GM18520 (cell line): ENCODE data around the gene ZNF616.
"Not testable (repeated sequence)": the region's sequence is repeated elsewhere in the genome, so short reads cannot be mapped to it uniquely, and the experiment has no call there.

Experiments used
- ATAC-seq: cut with Tn5 transposase; IDR thresholded peaks from one replicate; pipeline ENCODE4 v1.9.1; 2021; ENCODE audit not compliant: unreplicated experiment

Gene ZNF616

GRCh38 chr19:52110780-52111179 lies 29.0 kb downstream of the ZNF616 start:
- ATAC-seq = no peak

- no peak for ATAC-seq
Observed at GRCh38 chr19:52102782-52103181, 37.0 kb downstream of the ZNF616 start.

- ATAC-seq = no peak
Observed at GRCh38 chr19:52101866-52102562, 37.7 kb downstream of the ZNF616 start.

GRCh38 chr19:52099497-52100138 lies 40.1 kb downstream of the ZNF616 start:
- ATAC-seq = no peak

- ATAC-seq = not testable (repeated sequence)
Observed at GRCh38 chr19:52096416-52096815, 43.3 kb downstream of the ZNF616 start.

DNA sequence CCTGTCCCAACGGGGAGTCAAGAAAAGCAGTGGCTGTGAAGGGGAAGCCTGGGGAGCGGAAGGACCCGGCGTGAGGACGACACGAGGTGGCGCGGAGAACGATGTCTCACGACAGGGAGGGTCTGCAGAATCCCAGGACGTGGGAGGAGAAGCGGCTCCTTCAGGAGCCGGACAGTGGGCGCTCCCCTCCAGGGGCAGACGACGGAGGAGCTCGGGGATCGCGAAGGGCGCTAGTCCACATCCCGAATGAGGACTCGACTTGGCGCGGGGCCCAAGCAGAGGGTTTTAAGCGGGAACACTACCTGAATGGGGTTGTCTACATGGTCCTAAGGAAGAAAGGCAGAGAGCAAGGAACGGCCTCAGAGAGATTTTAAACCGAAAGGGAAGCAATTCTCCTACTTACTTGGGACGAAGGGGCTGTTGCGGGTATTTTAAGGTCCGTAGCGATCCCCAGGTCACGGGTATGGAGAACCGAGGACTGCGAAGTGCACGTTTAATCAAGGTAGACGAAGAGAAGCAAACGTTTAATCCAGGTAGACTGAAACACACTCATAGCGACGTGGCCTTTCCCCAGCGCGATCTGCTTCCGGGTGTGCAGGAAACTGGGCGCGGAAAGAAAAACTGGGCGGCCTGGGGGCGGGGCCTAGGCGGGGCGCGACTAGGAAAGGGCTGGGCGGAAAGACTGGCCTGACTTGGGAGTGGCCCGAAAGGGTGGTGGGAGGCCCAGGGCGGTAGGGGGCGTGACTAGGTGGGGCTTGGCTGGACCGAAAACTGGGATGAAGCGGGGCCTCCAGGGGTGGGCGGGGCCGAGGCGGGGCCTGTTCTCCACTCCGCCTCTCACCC lies 44.3 kb downstream of the ZNF616 start, which contains the start of gene ZNF841:
ZNF841 (minus strand) TSS at position 594 of the 843 bp plus-strand sequence. CDS start 10,964 bp downstream, outside the sequence.
- peak; percentile 68 for ATAC-seq

- ATAC-seq = no peak
Observed at GRCh38 chr19:52094526-52095130, 45.1 kb downstream of the ZNF616 start.

DNA sequence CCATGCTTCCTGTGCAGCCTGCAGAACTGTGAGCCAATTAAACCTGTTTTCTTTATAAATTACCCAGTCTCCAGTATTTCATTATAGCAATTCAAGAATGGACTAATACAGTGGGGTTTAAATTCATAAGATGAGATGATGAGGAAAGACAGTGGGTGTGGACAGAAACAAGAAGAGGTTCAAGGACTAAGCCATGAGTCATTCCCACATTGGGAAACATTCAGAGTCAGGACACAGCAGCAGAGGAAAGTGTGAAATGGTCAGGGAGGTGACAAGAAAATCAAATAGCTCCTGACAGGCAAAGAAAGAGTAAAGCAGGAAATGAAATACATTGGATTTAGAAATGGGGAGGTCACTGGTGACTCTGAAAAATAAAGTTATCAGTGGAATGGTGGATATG lies 53.3 kb downstream of the ZNF616 start:
- no peak for ATAC-seq

- ATAC-seq = no peak
Observed at GRCh38 chr19:52070496-52070895, 69.2 kb downstream of the ZNF616 start.

DNA sequence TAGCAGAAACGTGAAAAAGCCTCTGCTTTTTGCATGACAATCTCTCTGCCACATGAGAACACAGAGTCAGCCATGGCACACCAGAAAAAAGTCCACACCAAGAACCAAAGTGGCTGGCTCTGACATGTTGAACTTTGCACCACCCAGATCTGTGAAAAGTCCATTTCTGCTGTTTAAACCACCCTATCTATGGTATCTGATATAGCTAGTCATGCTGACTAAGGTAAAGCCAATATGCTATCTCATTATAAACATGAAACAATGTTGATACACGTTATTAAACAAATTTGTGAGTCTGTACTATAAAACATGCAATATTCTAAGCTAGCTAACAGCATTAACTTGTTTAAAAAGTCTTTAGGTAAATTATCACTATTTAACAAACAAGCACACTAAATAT lies 70.1 kb downstream of the ZNF616 start:
- ATAC-seq = no peak

- ATAC-seq = no peak
Observed at GRCh38 chr19:52066258-52066863, 73.4 kb downstream of the ZNF616 start.

DNA sequence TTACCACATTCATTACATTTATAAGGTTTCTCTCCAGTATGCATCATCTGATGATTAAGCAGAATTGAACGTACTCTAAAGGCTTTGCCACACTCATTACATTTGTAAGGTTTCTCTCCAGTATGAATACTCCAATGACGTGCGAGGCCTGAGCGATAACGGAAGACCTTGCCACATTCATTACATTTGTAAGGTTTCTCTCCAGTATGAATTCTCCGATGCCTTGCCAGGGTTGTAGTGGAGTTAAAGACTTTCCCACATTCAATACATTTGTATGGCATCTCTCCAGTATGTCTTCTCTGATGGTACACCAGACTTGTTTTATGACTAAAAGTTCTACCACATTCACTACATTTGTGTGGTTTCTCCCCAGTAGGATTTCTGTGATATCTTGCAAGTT lies 74.3 kb downstream of the ZNF616 start:
- no peak for ATAC-seq
